ENCODE data around the gene VKORC1L1.
"Not testable (repeated sequence)": the region's sequence is repeated elsewhere in the genome, so short reads cannot be mapped to it uniquely, and the experiment has no call there.

VKORC1L1 gene

GRCh38 chr7:66000823-66001417, 128.0 kb downstream of the VKORC1L1 start:
- H3K27ac ChIP-seq (replicated peaks); H3K4me3 ChIP-seq (replicated peaks; ENCODE audit: insufficient read depth, low read length); DNase-seq (ENCODE audit: low read depth in 1 of 2, low spot score in 1 of 2); H3K27me3 ChIP-seq (ENCODE audit: insufficient read depth, poor library complexity, severe bottlenecking): not testable (repeated sequence)

DNA sequence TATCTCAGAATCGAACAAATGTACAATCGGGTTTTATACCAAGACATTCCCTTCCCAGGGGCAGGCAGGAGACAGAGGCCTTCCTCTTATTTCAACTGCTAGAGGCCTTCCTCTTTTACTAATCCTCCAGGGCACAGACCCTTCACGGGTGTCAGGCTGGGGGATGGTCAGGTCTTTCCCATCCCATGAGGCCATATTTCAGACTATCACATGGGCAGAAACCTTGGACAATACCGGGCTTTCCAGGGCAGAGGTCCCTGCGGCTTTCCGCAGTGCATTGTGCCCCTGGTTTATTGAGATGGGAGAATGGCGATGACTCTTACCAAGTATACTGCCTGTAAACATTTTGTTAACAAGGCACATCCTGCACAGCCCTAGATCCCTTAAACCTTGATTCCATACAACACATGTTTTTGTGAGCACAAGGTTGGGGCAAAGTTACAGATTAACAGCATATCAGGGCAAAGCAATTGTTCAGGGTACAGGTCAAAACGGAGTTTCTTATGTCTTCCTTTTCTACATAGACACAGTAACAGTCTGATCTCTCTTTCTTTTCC, 132.3 kb downstream of the VKORC1L1 start:
- not testable (repeated sequence) for H3K4me3 ChIP-seq (replicated peaks; ENCODE audit: insufficient read depth, low read length); H3K27me3 ChIP-seq (ENCODE audit: insufficient read depth, poor library complexity, severe bottlenecking); H3K27ac ChIP-seq (replicated peaks)
- peak; percentile 96 for TF ChIP-seq SPI1 (IDR thresholded peaks at IDR 0.05; ENCODE audit: borderline replicate concordance, low read depth)
- peak in 1 of 2 experiments; percentile 56 for DNase-seq (ENCODE audit: low read depth in 1 of 2, low spot score in 1 of 2)

GRCh38 chr7:66007232-66007631, 134.4 kb downstream of the VKORC1L1 start:
- no peak for DNase-seq (ENCODE audit: low read depth in 1 of 2, low spot score in 1 of 2)
- TF ChIP-seq, protein P1, sequence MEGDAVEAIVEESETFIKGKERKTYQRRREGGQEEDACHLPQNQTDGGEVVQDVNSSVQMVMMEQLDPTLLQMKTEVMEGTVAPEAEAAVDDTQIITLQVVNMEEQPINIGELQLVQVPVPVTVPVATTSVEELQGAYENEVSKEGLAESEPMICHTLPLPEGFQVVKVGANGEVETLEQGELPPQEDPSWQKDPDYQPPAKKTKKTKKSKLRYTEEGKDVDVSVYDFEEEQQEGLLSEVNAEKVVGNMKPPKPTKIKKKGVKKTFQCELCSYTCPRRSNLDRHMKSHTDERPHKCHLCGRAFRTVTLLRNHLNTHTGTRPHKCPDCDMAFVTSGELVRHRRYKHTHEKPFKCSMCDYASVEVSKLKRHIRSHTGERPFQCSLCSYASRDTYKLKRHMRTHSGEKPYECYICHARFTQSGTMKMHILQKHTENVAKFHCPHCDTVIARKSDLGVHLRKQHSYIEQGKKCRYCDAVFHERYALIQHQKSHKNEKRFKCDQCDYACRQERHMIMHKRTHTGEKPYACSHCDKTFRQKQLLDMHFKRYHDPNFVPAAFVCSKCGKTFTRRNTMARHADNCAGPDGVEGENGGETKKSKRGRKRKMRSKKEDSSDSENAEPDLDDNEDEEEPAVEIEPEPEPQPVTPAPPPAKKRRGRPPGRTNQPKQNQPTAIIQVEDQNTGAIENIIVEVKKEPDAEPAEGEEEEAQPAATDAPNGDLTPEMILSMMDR (IDR thresholded peaks at IDR 0.05; ENCODE audit: insufficient read depth, low read length): no peak
- TF ChIP-seq SPI1 (IDR thresholded peaks at IDR 0.05; ENCODE audit: borderline replicate concordance, low read depth): no peak
- no peak for TF ChIP-seq GABPA (IDR thresholded peaks at IDR 0.05; ENCODE audit: low read depth)
- TF ChIP-seq, protein P2, sequence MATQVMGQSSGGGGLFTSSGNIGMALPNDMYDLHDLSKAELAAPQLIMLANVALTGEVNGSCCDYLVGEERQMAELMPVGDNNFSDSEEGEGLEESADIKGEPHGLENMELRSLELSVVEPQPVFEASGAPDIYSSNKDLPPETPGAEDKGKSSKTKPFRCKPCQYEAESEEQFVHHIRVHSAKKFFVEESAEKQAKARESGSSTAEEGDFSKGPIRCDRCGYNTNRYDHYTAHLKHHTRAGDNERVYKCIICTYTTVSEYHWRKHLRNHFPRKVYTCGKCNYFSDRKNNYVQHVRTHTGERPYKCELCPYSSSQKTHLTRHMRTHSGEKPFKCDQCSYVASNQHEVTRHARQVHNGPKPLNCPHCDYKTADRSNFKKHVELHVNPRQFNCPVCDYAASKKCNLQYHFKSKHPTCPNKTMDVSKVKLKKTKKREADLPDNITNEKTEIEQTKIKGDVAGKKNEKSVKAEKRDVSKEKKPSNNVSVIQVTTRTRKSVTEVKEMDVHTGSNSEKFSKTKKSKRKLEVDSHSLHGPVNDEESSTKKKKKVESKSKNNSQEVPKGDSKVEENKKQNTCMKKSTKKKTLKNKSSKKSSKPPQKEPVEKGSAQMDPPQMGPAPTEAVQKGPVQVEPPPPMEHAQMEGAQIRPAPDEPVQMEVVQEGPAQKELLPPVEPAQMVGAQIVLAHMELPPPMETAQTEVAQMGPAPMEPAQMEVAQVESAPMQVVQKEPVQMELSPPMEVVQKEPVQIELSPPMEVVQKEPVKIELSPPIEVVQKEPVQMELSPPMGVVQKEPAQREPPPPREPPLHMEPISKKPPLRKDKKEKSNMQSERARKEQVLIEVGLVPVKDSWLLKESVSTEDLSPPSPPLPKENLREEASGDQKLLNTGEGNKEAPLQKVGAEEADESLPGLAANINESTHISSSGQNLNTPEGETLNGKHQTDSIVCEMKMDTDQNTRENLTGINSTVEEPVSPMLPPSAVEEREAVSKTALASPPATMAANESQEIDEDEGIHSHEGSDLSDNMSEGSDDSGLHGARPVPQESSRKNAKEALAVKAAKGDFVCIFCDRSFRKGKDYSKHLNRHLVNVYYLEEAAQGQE (IDR thresholded peaks at IDR 0.05; ENCODE audit: insufficient replicate concordance, low read depth): no peak
- TF ChIP-seq POLR2AphosphoS5 (IDR thresholded peaks at IDR 0.05; ENCODE audit: low read depth): no peak
- H3K4me3 ChIP-seq (replicated peaks; ENCODE audit: insufficient read depth, low read length): no peak overlapping the region
- H3K27me3 ChIP-seq (ENCODE audit: insufficient read depth, poor library complexity, severe bottlenecking): no peaks in the 10 kb centered on the region
- no peak overlapping the region for H3K27ac ChIP-seq (replicated peaks)
